Subcutaneous adipose tissue (tissue), 4 donors: ENCODE data around the gene TYMS. TPM values are rescaled to one million over a fixed set of nuclear protein-coding genes. Genes with fewer than 3 reads are reported as not detected.

Experiments used
- CTCF ChIP-seq: fragments of 450-650 bp; IDR thresholded peaks from one replicate; pipeline ENCODE4 v1.5.1; 2016; ENCODE audit warnings: low read depth, mild to moderate bottlenecking, control low read depth, antibody characterized with exemption, moderate library complexity
- total RNA-seq, 4 donors: library from RNA; depleted of rRNA; stranded (reverse); fragments of >200 nt; gene quantifications; one replicate each; pipeline ENCODE4 v1.1.0, GENCODE V29; 2016

The TYMS gene
- total RNA-seq, 4 donors from 2014 or later: 3.3 to 10.2 (median 4.3) TPM; not detected in 1

DNA sequence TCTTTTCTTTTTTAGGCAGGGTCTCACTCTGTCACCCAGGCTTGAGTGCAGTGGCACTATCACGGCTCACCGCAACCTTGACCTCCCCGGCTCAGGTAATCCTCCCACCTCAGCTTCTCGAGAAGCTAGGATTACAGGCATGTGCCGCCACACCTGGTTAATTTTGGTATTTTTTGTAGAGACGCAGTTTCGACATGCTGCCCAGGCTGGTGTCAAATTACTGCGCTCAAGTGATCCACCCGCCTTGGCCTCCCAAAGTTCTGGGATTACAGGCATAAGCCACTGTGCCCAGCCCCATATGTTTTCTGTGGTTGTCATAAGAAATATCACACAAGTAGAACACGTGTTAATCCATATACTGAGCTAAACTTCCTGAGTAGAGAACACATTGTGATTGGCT lies 40.3 kb downstream of the TYMS start:
- no peak for TF ChIP-seq CTCF

GRCh38 chr18:703213-703967 lies 45.9 kb downstream of the TYMS start:
- TF ChIP-seq CTCF: no peak

GRCh38 chr18:706405-706804 lies 49.0 kb downstream of the TYMS start:
- TF ChIP-seq CTCF: no peak

GRCh38 chr18:708096-708495 lies 50.6 kb downstream of the TYMS start:
- no peak for TF ChIP-seq CTCF

DNA sequence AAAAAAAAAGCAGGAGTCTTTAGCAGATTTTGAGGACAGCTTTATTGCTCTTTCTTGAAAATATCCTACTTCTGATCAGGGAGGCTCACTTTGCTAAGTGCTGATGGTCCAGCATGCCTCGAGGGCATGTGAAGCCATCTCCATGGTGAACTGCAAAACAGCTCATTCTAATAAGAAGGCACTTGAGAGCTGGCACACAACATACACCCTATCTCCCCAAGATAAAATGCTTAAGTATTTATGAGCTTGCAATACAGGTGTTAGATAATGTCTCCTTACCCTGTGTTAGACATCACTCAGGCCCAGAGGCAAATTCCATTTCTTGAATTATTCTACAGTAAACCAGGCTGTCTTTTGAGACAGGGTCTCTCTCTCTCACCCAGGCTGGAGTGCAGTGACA lies 52.3 kb downstream of the TYMS start:
- TF ChIP-seq CTCF: no peak

GRCh38 chr18:710418-711300 lies 53.2 kb downstream of the TYMS start:
- no peak for TF ChIP-seq CTCF

- no peak for TF ChIP-seq CTCF
Measured at GRCh38 chr18:711310-711656, 53.8 kb downstream of the TYMS start.
